Panc1 (cell line): ENCODE data around the gene PTBP3.

Source experiments
- POLR2AphosphoS5 ChIP-seq: IDR thresholded peaks from 2 replicates; pipeline ENCODE4 v1.6.1; 2012; ENCODE audit warnings: mild to moderate bottlenecking, low read depth, low read length, moderate library complexity
- SIN3A ChIP-seq: IDR thresholded peaks from 2 replicates; pipeline ENCODE4 v1.6.1; 2012; ENCODE audit warnings: low read depth, mild to moderate bottlenecking, low read length, moderate library complexity, borderline replicate concordance; ENCODE audit not compliant: insufficient read depth
- TCF7L2 ChIP-seq: IDR thresholded peaks from 2 replicates; pipeline ENCODE4 v1.6.1; 2011; ENCODE audit warnings: mild to moderate bottlenecking, low read depth, low read length, inconsistent platforms
- TF ChIP-seq, protein P1 (sequence below): fragments of 450-650 bp; IDR thresholded peaks from 2 replicates; pipeline ENCODE4 v1.5.1; 2017; ENCODE audit warnings: mild to moderate bottlenecking

DNA sequence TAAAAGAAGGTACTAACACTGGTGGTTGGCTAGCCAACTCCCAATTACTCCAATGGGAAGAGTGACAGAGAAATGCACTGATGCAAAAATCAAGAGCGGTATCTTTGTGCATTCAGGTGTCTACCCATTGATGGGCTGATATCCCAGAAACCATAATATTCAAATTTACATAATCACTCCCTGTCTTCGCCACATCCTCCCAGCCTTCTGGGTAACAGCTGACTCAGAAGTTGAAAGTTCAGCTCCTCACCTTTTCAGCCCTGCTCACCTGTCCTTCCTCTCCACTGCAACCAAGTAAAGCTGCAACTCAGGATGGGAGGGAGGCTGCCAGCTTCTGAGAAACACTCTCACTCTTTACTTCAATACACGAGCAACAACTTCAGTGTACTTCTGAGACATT lies 165.2 kb downstream of the PTBP3 start:
- TF ChIP-seq, protein P1, sequence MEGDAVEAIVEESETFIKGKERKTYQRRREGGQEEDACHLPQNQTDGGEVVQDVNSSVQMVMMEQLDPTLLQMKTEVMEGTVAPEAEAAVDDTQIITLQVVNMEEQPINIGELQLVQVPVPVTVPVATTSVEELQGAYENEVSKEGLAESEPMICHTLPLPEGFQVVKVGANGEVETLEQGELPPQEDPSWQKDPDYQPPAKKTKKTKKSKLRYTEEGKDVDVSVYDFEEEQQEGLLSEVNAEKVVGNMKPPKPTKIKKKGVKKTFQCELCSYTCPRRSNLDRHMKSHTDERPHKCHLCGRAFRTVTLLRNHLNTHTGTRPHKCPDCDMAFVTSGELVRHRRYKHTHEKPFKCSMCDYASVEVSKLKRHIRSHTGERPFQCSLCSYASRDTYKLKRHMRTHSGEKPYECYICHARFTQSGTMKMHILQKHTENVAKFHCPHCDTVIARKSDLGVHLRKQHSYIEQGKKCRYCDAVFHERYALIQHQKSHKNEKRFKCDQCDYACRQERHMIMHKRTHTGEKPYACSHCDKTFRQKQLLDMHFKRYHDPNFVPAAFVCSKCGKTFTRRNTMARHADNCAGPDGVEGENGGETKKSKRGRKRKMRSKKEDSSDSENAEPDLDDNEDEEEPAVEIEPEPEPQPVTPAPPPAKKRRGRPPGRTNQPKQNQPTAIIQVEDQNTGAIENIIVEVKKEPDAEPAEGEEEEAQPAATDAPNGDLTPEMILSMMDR, result no peak
- TF ChIP-seq POLR2AphosphoS5, result no peak
- TF ChIP-seq SIN3A, result no peak
- no peak for TF ChIP-seq TCF7L2
